Activated effector memory CD4-positive, alpha-beta T cell treated with anti-CD3 and anti-CD28 coated beads, Interleukin-2, amount 50 U/mL, for 16 hours (primary cell): Measurements from ENCODE around the gene DRC7.
"Not testable (repeated sequence)": the region's sequence is repeated elsewhere in the genome, so short reads cannot be mapped to it uniquely, and the experiment has no call there.

Experiments
- DNase-seq: peaks from one replicate; pipeline ENCODE4 v3.0.0-alpha.2; 2020

The DRC7 gene

GRCh38 chr16:57739756-57740422 is 45.3 kb downstream of the DRC7 start:
- no peak for DNase-seq

GRCh38 chr16:57740423-57741071 is 45.9 kb downstream of the DRC7 start:
- no peak for DNase-seq

- DNase-seq, result no peak
Observed at GRCh38 chr16:57741660-57742191, 47.1 kb downstream of the DRC7 start.

- no peak for DNase-seq
Observed at GRCh38 chr16:57742543-57742942, 47.9 kb downstream of the DRC7 start.

- DNase-seq, result no peak
Observed at GRCh38 chr16:57743458-57743857, 48.9 kb downstream of the DRC7 start.

GRCh38 chr16:57743886-57744641 is 49.5 kb downstream of the DRC7 start:
- no peak for DNase-seq

- DNase-seq, result no peak
Observed at GRCh38 chr16:57744642-57744903, 50.0 kb downstream of the DRC7 start.

GRCh38 chr16:57745768-57746167 is 51.2 kb downstream of the DRC7 start:
- DNase-seq, result no peak

GRCh38 chr16:57746316-57746715 is 51.7 kb downstream of the DRC7 start:
- not testable (repeated sequence) for DNase-seq

GRCh38 chr16:57747091-57747490 is 52.5 kb downstream of the DRC7 start:
- DNase-seq, result no peak

GRCh38 chr16:57747496-57747895 is 52.9 kb downstream of the DRC7 start:
- no peak for DNase-seq

- no peak for DNase-seq
Observed at GRCh38 chr16:57747996-57748395, 53.4 kb downstream of the DRC7 start.

GRCh38 chr16:57748596-57748995 is 54.0 kb downstream of the DRC7 start:
- no peak for DNase-seq

GRCh38 chr16:57749101-57749692 is 54.6 kb downstream of the DRC7 start:
- no peak for DNase-seq

GRCh38 chr16:57749856-57750452 is 55.3 kb downstream of the DRC7 start:
- DNase-seq, result no peak

GRCh38 chr16:57750796-57751538 is 56.4 kb downstream of the DRC7 start:
- DNase-seq, result no peak

- no peak for DNase-seq
Observed at GRCh38 chr16:57751539-57752202, 57.1 kb downstream of the DRC7 start.

GRCh38 chr16:57752203-57752580 is 57.6 kb downstream of the DRC7 start:
- no peak for DNase-seq

- DNase-seq, result no peak
Observed at GRCh38 chr16:57752581-57753447, 58.2 kb downstream of the DRC7 start.

- DNase-seq, result peak; percentile 39
Observed at GRCh38 chr16:57753448-57754353, 59.1 kb downstream of the DRC7 start.
